ENCODE results near the gene ETDB.
"Not testable (repeated sequence)": the region's sequence is repeated elsewhere in the genome, so short reads cannot be mapped to it uniquely, and the experiment has no call there.

The ETDB gene

DNA sequence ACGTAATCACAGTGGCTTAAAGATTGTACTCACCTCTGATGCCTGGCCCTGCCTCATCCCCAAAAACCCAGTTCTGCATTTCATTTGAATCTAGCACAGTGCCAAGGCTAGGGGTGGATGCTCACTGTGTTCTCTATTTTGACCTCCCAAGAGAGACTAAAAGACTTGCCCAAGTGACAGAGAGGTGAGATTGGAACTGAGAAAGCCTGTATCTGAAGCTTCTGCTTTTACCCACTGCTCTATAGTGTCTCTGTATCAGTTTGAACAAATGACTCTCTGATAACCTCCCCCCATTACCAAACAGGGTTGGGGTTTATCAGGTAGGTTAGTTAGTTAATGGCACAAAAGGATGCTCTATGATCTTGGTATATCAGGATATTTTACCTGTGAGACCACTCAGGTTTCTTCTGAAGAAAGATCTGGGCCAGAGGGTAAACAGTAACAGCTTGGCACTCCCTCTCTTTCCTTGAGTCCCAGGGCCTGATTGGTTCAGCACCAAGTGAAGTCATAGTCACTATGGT is at the start of gene ETDB:
Gene ETDB, minus strand, starts transcription at position 471 of the 521 bp plus-strand sequence. CDS start 1,265 bp downstream, outside the sequence.
- DNase-seq; in situ Hi-C loops (cut with HindIII; ENCODE audit: low pct_ligation_motif_present, low pct_unique_long_range_greater_than_20kb, low sequenced_read_pairs): not testable (repeated sequence)

DNA sequence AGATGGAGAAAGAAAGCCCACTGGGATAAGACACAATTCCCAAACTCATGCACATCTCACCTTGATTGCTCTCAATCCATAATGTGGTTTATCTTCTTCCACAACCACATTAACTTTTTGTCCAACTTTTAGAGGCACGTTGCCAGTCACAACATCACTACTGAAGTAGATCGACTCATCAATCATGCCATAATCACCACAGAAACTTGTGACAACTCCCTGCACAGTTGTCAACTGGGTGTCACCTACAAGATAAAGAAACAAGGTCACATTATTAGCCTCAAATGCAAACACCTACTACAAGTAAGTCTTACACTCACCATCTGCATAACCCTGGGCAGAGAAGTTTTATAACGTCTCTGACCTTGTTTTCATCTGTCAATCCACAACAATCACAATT is 49.2 kb upstream of the ETDB start:
- DNase-seq; in situ Hi-C loops (cut with HindIII; ENCODE audit: low pct_ligation_motif_present, low pct_unique_long_range_greater_than_20kb, low sequenced_read_pairs): not testable (repeated sequence)

DNA sequence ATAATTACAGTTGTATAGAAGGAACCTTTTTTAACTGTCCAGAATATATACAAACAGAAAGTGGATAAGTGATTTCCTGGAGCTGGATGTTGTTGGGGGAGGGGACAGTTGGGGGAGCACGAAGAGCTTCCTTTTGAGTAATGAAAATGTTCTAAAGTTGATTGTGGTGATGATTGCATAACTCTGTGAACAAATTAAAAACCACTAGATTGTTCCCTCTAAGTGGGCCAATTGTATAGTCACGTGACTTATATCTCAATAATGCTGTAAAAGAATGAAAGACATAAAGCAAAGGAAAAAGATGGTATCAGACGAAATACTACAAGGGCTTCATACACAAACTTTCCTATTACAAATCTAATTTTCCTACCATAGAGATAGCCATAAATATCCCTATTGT is 48.2 kb upstream of the ETDB start:
- no peak for DNase-seq
- in situ Hi-C loops (cut with HindIII; ENCODE audit: low pct_ligation_motif_present, low pct_unique_long_range_greater_than_20kb, low sequenced_read_pairs) = no loop called here

DNA sequence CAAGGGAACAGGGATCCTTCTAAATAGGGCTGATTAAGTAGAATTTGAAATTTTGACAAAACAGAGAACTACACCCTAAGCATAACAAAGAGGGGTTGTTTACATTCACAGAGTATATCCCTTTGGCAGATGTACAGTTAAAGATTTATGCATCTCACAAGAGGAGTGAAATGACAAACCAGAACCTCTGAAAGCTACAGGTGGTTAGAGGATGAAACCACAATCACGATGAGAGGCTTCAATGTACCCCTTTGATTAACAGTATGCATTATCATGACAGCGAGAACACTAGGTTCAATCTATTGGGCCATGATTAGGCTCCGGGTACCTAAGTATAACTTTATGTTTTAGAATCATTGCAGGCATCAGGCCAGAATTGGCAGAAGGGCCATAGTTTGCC is 34.4 kb upstream of the ETDB start:
- in situ Hi-C loops (cut with HindIII; ENCODE audit: low pct_ligation_motif_present, low pct_unique_long_range_greater_than_20kb, low sequenced_read_pairs); DNase-seq: not testable (repeated sequence)

DNA sequence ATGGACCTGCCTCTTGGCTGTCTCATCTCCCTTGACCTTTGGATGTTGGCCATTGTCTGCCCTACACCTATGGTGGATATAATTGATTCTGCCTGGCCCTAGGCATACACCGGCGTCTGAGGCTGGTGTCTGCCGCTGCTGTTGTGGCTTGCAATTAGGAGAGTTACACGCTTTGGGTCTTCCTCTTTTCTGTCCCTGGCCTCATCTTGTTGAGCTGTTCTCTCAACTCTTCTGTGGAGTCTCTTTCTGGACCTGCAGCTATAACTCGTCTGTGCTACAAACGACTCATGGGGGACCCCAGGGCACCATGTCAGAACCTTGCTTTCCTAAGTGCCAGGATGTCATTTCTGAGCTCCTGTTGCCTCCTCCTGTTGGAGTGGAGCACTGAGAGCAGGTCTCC is 5.8 kb upstream of the ETDB start:
- in situ Hi-C loops (cut with HindIII; ENCODE audit: low pct_ligation_motif_present, low pct_unique_long_range_greater_than_20kb, low sequenced_read_pairs); DNase-seq: not testable (repeated sequence)

DNA sequence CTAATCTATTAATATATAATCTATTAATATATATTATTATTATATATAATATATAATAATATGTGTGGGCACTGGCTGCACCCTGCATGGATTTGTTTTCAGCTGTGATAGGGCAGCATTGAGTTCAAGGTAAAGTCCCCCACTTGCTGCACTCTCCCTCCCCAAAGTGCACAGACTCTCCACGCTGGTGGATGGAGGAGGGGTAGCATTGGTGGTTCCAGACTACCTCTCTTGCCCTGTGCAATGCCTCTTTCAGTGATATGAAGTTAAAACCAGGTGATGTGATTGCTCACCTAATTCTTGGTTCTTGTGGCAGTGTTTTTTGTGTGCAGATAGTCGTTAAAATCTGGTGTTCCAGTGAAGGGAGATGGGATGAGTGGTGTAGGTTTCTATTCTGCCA is 4.3 kb downstream of the ETDB start:
- in situ Hi-C loops (cut with HindIII; ENCODE audit: low pct_ligation_motif_present, low pct_unique_long_range_greater_than_20kb, low sequenced_read_pairs); DNase-seq: not testable (repeated sequence)

DNA sequence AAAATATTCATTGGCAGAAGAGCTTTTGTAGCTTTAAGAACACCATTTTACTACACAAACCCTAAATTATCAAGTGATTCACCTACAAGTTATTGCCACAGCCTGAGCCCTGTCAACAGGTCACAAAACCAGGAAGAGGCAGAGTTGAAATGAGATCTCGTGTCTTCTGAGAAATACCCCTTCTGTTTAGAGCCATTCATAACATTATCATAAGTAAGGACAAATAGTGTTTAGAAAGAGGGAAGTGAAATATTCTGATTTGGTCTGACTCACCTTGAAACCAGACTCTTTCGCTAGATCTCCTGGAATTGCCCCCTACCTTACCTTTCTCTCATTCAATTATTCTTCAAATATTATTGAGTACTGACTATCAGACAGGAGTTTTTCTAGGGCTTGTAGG is 5.9 kb downstream of the ETDB start:
- DNase-seq = no peak
- in situ Hi-C loops (cut with HindIII; ENCODE audit: low pct_ligation_motif_present, low pct_unique_long_range_greater_than_20kb, low sequenced_read_pairs) = no loop called here

DNA sequence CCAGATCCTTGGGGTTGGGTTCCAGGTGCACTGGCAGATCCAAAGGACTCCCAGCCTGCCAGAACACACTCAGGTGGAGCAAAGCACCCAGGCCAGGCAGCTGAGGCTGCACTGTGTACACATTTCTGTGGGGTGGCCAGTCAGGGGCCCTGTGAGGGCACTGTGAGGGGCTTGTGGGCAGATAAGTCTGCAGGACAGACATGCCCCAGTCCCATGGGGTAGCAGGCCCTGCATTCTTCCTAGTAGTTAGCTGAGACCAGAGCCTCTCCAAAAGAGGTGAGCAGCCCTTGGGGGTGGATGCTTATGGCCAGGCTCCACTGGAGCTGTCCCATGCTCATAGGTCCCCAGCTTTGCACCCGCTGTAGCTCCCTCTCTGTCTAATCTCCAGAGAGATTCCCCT is 7.6 kb downstream of the ETDB start:
- DNase-seq = no peak
- in situ Hi-C loops (cut with HindIII; ENCODE audit: low pct_ligation_motif_present, low pct_unique_long_range_greater_than_20kb, low sequenced_read_pairs) = no loop called here

DNA sequence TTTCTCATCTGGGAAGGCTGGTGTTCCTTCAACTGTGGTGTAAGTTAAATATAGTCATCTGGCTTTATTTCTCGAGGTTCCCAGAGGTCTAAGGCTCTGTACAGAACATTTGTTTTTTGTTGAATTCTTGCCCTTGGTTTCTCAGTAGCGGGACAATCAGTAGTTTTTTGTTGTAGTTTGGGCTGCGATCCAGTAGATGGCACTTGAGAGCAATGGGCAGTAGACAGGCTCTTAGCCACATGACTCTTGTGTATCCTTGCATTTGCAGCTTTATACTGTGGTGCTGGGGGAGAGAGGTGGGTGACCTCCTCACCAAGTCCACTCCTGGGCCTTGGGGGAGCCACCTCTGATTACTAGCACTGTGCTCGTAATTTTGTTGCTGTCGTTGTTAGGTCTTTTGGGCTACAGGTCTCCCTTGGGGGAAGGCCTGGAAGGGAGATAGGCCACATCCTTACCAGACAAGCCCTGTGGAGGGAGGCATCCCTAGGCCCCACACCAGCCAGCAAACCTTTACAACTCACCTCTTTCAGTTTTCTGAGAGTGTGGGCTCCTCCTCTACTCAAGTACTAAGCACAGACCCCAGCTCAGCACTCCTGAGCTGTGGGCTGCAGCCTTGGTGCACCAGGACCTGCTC is 8.1 kb downstream of the ETDB start:
- in situ Hi-C loops (cut with HindIII; ENCODE audit: low pct_ligation_motif_present, low pct_unique_long_range_greater_than_20kb, low sequenced_read_pairs) = no loop called here

DNA sequence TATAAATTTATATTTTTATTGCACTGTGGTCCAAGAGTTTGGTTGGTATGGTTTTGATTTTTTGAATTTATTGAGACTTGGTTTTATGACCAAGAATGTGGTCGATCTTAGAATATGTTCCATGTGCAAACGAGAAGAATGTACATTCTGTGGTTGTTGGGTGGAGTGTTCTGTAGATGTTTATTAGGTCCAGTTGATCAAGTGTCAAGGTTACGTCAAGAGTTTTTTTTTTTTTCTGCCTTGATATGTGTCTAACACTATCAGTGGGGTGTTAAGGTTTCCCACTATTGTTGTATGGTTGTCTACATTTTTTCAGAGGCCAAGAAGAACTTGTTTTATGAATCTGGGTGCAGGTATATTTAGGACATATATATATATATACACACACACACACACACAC is 10.8 kb downstream of the ETDB start:
- DNase-seq = no peak
- in situ Hi-C loops (cut with HindIII; ENCODE audit: low pct_ligation_motif_present, low pct_unique_long_range_greater_than_20kb, low sequenced_read_pairs) = no loop called here

More for the DNA sequence above, 8.1 kb downstream of the ETDB start:
- peak; percentile 17 for DNase-seq

DNA sequence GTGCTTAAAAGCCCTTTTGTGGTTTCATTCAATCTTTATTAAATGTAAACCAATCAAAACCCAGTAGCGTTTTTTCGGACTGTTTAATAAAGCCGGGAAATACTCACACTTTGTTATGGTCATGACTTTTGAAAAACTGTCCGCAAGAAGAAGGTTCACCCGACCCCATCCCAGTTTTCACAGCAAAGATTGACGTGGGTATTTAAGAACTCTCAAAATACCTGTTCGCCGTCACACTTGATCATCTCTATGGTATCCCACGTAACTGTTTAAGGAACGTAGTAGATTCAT is 20.9 kb downstream of the ETDB start:
- no peak for DNase-seq
- in situ Hi-C loops (cut with HindIII; ENCODE audit: low pct_ligation_motif_present, low pct_unique_long_range_greater_than_20kb, low sequenced_read_pairs) = no loop called here

DNA sequence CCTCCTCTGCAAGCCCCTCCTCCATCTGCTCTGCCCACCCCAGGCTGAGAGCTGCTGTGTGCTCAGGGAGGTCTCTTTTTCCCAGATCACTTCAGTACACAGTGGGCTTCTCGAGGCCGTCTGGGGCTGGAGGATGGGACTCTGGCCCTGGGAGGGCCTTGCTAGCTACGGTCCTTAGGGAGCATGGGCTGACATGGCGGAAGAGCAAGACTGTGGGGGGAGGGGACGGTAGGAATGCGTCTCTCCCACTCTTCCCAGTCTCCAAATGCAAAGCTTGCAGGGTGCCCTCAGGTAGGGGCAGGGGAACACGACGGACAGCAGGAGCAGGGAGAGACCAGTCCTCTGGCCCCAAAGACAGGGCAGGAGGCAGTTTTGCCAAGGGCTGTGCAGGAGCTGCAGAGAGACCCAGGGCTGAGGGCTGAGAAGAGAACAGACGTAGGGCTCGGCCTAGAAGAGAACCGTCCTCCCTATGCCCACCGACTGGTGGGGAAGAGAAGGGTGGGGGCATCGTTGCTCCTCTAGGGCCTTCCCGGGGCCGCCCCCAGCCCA is 23.1 kb downstream of the ETDB start:
- DNase-seq; in situ Hi-C loops (cut with HindIII; ENCODE audit: low pct_ligation_motif_present, low pct_unique_long_range_greater_than_20kb, low sequenced_read_pairs): not testable (repeated sequence)

DNA sequence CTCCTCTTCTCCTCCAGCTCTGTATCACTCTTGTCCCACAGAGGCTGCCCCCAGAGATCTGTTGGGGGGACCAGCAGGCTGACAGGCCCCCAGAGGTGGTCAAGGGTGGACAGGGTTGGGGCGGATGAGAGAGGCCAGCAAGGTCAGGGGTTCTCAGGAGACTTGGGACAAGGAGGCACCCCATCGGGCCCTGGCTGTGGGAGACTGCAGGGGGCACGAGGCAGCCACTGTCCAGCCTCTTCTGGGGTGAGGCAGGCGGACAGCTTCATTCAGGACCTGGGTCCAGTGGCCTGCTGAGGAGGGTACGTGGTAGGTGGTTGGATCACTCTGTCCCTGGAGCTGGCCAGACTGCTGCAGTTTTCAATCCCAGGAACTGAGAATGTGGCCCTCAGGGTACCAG is 24.6 kb downstream of the ETDB start:
- in situ Hi-C loops (cut with HindIII; ENCODE audit: low pct_ligation_motif_present, low pct_unique_long_range_greater_than_20kb, low sequenced_read_pairs) = no loop called here
- DNase-seq = no peak

DNA sequence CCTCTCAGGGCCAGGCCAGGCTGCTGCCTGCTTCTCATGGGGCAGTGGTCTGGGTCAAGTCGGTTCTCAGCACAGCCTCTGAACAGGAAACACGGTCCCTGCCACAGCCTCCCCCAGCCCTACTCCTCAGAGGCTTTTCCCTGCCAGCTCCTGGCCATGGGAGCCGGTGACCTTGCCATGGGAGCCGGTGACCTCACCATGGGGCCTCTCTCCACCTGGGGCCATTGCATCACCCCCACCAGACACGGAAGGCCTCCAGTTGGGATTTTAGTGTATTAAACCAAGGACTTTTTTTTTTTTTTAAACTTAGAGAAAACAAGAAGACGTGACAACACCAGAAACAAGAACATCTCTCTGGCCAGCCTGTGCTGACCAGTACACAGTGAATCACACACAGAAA is 25.6 kb downstream of the ETDB start:
- DNase-seq = no peak
- in situ Hi-C loops (cut with HindIII; ENCODE audit: low pct_ligation_motif_present, low pct_unique_long_range_greater_than_20kb, low sequenced_read_pairs) = no loop called here

DNA sequence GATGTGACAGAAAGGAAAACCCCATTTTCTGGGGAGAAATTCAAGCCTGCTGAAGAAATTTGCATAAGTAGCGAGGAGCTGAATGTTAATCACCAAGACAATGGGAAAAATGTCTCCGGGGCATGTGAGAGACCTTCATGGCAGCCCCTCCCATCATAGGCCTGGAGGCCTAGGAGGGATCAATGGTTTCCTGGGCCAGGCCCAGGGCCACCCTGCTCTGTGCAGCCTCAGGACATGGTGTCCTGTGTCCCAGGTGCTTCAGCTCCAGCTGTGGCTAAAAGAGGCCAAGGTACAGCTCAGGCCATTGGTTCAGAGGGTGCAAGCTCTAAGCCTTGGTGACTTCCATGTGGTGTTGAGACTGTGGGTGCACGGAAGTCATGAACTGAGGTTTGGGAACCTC is 31.2 kb downstream of the ETDB start:
- in situ Hi-C loops (cut with HindIII; ENCODE audit: low pct_ligation_motif_present, low pct_unique_long_range_greater_than_20kb, low sequenced_read_pairs) = no loop called here
- no peak for DNase-seq

DNA sequence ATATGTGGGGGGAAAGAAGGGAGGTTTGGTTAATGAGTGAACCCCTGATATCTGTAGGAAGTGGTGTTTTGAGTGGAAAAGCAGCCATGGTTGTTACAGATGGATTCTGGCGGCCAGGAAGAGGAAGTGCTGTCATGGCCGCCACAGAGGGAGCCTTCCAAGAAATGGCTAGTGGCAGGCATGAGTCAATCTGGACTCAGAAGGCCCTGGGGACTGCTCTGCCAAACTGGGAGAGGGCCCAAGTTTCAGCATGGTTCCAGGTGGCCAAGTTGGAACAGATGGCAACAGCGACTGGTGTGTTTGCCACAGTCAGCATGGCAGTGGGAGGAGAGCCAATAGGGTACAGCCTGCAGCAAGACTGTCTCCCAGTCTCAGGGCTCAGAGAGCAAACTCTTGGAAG is 32.5 kb downstream of the ETDB start:
- in situ Hi-C loops (cut with HindIII; ENCODE audit: low pct_ligation_motif_present, low pct_unique_long_range_greater_than_20kb, low sequenced_read_pairs) = no loop called here
- no peak for DNase-seq

DNA sequence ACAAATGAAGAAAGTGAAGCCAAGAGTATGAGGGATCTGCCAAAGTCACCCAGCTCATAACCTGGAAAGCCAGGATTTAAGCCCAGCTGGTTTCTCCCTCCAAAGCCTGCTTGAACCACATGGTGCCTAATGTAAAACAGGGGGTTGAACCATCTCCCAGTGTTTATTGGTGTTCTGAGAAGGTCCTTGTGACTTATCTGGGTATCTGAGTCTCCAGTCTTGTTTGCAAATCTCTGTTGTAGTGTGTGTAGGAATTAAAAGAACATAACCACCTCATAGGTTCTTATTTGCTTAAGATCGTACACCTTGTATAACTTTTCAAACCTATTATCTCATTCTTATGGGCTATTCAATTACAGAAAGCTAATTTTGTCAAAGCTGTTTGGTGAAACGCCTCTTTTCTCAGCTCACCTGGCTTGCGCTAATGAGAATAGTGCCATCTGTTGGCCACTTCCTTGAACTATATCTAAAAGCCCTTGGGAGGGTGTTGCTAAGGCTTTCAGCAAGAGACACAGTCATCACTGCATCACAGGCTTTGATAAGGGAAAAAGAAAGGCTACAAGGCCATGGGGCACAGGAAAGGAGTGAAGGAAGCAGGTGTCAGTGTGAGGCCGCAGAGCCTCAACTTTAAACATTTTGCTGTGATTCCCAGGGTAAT is 34.0 kb downstream of the ETDB start:
- peak; percentile 55 for DNase-seq
- in situ Hi-C loops (cut with HindIII; ENCODE audit: low pct_ligation_motif_present, low pct_unique_long_range_greater_than_20kb, low sequenced_read_pairs) = no loop called here

DNA sequence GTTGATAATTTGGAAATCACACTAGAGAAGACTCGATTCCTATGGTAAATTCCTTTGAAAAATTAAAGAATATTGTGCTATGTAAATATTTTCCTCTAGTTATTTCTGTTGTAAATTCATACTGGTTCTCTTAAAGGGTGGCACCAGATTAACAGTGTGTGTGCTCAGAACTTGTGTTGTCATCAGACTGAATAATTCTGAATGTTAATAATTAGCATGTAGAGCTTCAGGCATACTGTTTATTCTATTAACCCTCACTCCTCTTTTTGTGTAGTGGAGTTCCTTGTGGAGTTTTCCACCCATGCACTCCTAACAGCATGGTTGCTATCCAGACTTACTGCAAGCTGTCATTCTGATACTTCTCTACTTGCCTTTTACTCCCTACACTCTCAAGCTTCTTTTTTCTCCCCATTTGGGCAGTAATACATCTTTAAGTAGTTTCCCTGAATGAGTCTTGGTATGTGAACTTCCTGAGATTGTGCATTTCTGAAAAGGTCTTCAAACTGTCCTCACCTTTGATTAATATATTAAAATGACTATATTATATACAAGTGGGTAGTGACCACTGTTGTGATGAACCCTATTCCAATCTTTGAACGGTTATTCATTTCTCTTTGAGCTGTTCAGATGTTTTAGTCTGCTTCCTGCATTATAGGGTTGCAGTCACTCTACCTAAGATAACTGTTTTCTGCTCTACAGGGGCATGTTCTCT is 38.5 kb downstream of the ETDB start:
- DNase-seq = no peak
- in situ Hi-C loops (cut with HindIII; ENCODE audit: low pct_ligation_motif_present, low pct_unique_long_range_greater_than_20kb, low sequenced_read_pairs) = no loop called here
